GM19035 (cell line): Measurements from ENCODE around the gene SPATA20.

ENCODE experiments used
- ATAC-seq: cut with Tn5 transposase; IDR thresholded peaks from one replicate; pipeline ENCODE4 v1.9.1; 2021; ENCODE audit not compliant: unreplicated experiment

Gene SPATA20

DNA sequence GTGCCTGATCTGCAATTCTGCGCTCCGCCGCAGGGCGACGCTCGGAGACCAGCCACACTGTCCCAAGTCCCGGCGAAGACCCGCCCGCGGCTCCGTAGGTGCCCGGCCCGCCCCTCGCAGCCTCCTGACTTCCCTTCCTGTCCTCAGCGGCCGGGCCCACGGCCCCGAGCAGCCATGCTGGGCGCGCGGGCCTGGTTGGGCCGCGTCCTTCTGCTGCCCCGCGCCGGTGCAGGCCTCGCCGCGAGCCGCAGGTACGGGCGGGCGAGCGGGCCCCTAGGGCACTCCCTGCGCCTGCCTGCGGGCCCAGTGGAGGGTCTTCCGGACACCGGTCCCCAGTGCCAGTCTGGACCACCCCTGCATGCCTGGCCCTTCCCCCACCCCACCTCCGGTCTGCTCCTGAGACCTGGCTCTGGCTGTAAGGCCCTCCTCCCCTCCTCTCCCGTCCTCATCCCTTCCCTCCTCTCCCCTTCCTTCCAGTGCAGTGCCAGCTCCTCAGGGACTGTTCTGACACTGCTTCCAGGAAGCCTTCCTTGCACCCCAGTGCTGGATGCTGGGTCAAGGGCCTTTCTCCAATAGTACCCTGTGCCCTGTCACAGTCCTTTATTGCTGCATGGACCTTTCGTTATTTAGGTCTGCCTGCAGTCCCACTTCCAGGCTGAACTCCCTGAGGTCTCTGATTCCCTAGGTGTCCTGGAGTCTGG is at the start of gene SPATA20:
Gene SPATA20 (plus strand): TSS at position 140 of the 701 bp plus-strand sequence. CDS start 35 bp downstream, at position 175.
- peak; percentile 60 for ATAC-seq

DNA sequence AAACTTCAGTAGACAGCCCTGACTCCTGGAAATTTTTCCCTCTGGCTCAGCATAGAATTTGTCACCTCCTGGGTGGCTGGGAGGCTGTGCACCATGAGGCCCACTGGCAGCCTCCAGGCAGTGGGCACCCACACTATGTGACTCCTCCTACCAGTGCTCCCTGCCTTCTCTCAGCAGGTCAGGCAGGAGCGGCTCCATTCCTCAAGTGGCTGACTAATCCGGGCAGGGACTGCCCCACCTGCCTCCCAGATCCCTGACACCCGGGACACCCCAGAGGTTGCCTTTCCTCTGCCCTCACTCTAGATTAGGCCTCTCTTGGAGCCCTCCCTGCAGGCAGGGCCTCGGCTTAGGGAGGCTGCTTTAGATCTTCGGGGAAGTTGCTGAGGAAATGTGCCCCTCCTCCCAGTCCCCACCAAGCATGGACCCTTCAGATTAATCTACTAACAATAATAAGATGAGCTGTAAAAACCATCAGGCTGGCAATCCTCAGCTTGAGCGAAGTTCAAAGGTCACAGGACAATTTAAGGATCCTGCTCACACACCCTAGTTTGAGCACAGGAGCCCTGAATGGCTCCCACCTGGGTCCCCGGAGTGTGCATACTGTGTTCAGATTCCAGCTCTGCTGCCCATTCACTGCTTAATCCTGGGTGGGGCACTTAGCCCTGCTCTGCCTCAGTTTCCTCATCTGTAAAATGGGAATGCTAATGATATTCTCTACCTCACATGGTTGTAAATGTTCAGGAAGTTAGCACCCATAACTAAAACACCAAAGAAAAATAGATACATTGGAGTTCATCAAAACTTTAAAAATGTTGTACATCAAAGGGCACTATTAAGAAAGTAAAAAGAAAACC is 48.7 kb upstream of the SPATA20 start:
- ATAC-seq, result no peak

- no peak for ATAC-seq
These were observed 47.7 kb upstream of the SPATA20 start for GRCh38 chr17:50499270-50499669.

DNA sequence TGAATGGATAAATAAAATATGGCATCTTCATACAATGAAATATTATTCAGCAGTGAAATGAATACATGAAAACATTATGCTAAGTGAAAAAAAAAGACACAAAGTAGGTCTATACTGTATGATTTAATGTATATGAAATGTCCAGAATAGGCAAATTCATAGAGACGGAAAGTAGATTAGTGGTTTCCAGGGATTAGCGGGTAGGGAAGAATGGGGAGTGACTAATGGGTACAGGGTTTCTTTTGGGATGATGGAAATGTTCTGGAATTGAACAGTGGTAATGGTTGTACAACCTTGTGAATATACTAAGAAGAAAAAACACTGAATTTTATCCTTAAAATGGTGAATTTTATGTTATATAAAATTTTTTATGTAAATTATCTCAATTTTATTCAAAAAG is 47.3 kb upstream of the SPATA20 start:
- no peak for ATAC-seq

DNA sequence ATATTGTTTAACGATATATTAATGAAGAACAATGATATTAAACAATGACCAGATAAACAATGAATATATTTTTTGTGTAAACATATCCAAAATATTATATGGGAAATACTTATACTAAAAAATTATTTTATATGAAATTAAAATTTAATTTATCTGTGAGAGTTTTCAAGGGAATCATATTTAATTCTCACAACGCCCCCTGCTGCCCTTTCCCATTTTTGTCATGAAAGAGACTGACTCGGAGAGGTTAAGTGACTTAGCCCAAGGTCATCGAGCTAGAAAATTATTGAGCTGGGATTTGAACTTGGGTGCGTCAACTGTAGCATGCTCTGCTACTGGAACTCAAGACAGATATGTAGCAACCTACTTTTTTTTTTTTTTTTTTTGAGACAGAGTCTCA is 45.9 kb upstream of the SPATA20 start:
- no peak for ATAC-seq

DNA sequence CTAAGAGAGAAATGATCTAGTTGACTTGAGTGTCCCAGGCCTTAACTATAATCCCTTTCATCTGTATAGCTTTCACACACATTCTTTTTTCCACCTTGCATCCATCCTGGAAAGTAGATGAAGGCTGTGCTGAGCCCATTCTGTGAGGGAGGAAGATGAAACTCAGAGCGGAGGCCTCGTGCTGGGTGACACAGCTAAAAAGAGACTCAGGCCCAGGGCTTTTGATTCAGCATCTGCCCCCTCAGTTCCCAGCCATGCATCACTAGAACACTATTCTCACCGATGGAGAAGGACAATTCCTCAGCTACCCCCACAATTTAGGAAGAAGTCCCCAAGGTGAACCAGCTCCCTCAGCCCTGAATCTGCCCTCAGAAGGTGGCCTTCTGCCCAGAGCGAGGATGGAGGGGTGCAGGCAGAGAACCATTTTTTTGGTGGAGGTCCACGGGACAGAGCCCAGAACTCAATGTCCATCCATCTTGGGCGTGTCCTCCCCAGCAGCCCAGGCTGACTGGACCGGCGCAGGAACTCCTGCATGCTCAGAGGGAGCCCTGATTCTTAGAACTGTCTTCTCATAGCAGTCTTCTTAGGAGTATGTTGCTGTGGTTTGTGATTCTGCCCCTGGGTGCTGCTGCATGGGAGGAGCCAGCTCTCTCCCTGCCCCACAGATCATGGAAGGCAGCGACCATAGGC is 44.5 kb upstream of the SPATA20 start:
- ATAC-seq, result no peak

- ATAC-seq, result no peak
These were observed 41.3 kb upstream of the SPATA20 start for GRCh38 chr17:50505591-50506130.

DNA sequence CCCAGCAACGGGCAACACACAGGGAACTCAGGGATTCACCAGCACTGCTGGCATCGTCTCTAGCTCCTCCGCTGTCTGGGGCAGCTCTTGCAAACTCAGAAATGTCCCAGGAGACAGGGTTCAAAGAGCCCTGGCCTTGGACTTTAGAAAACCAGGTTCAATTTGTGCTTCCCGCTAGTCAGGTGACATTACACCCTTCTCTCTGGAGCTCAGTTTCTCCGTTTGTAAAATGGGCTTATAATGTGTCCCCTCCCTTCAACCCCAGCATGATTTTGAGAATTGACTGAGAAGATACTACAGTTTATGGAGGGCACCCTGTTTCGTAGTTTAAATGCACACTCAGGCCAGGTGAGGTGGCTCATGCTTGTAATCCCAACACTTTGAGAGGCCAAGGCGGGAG is 40.7 kb upstream of the SPATA20 start:
- no peak for ATAC-seq

GRCh38 chr17:50507871-50508572 is 39.0 kb upstream of the SPATA20 start, which contains the start of gene MYCBPAP:
MYCBPAP (plus strand) TSS chr17:50508439; CDS start chr17:50508675, 236 bp downstream.
- no peak for ATAC-seq

- ATAC-seq, result no peak
These were observed 38.2 kb upstream of the SPATA20 start for GRCh38 chr17:50508573-50509460.

DNA sequence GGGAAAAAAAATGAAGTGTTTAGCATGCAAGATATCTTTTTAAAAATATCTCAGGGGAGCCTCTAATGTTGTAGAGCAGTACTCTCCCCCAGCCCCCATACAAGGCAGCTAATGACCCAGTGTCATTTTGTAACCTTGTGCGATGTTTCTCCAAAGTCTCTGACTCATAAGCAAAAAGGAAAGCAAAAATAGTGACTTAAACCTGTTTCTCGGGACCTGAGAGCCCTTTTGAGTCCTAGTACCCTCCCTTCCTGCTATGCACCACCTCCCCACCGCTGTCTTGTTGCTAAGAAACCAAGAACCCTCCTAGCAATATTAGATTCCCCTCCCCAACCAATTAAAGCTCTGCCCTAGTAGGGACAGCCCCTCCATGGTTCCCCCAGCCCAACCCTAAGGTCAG is 35.9 kb upstream of the SPATA20 start:
- ATAC-seq, result peak; percentile 72

DNA sequence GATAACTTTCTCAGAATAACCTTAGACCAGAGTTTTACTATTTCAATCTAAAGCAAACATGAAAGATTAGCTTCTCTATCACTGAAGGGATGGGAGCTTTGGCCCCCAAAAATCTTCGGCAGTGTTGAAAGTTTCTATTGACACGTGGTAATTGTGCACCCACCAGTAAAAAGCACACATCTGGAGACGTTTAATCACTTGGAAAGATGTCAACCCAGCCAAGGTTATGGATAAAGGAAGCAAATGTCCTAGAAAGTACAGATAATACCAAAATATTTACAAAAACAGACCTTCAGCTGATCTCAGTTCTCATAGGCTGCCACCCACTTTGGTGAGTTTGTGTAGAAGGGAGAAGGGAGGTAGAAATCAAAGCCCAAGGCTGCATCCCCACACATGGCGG is 33.5 kb upstream of the SPATA20 start:
- no peak for ATAC-seq

DNA sequence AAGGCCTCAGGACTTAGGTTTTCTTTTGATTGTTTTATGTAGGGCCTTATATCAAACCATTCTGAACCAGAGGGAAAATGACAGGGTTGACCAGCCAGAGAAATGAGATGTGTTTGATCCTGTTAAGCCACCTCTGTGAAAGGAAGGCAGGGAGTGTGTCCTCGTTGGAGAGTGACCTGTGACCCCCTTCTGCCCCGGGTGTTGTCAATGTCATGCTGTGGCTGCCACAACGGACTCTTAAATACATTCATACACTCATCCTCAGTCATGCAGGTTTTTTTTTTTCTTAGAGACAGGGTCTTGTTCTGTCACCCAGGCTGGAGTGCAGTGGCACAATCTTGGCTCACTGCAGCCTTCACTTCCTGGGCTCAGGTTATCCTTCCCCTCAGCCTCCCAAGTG is 32.6 kb upstream of the SPATA20 start:
- ATAC-seq, result no peak

GRCh38 chr17:50514936-50515702 is 31.9 kb upstream of the SPATA20 start:
- ATAC-seq, result no peak

- no peak for ATAC-seq
These were observed 30.0 kb upstream of the SPATA20 start for GRCh38 chr17:50517011-50517410.

DNA sequence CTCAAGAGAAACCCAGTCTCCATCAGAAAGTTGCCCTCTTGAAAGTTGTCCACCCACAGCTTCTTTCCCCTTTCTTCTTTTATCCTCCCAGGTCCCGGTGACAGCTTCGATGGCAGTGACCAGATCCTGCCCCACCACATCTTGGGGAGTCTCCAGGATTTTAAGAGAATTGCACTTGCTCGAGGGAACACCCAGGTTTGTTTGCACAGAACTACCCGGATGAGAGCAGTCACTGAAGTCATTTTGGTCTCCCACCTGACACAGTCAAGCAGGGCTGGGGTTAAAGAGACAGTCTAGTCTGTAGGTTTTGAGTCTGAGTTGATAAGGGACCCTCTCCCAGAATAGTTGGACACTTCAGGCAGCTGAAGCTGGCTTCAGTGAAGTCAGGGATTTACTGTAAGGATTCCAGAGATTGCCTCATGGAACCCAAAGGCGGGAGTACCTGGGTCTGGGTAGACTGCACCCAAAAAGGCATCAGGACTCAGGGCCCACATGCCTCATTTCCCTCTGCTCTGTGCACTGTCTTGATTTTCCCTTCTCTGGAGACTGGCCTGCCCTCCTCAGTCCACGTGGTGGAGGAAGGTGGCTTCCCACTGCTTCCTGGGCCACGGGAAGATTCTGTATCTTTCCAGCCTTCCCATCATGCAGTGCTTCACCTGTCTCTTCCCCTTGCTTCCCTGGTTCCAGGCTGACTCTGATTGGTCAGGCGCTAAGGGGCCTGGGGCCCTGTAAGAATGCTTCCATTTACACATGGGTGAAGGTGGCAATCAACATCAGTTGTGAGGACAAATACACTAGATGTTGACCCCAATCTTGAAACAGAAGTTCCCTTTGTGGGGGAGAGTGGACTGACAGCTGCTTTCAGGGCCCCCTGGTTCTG is 29.2 kb upstream of the SPATA20 start:
- ATAC-seq, result no peak

- ATAC-seq, result no peak
These were observed 28.5 kb upstream of the SPATA20 start for GRCh38 chr17:50518384-50519023.
